Measurements from ENCODE around the gene ZNF346. TPM values are rescaled to one million over a fixed set of nuclear protein-coding genes. Genes with fewer than 3 reads are reported as not detected.

The ZNF346 gene
- total and polyA plus RNA-seq, 10 donors = 5.9 to 36.3 (median 25.6) TPM

GRCh38 chr5:177096162-177097015, 73.9 kb downstream of the ZNF346 start:
- Histone ChIP-seq H3K4me1 (peaks cover 0 to 71% (median 34%) of the 10 kb centered on the region in 6 donors), H3K27ac (peak overlapping the region in 7 of 8 donors; percentile 20 to 63 (median 47)), H3K9me3 (no peaks in the 10 kb centered on the region), H3K27me3 (replicated peaks in 1 of 7) (peaks cover 0 to 10% (median 0%) of the 10 kb centered on the region in 7 donors), H3K4me3 (no peak overlapping the region), H3K36me3 (peaks cover 0 to 23% (median 0%) of the 10 kb centered on the region in 6 donors)
- DNase-seq = no peak
- intact Hi-C loops (cut with DNase I; ENCODE audit: low total_unique reads) = no loop called here
- WGBS, 5 donors = 74 to 85% (median 80%) methylated on average over 25 to 29 of the region's 29 CpGs
- TF ChIP-seq POLR2AphosphoS5 (IDR thresholded peaks at IDR 0.05) = no peak
- TF ChIP-seq POLR2A (IDR thresholded peaks at IDR 0.05) = no peak
- TF ChIP-seq, protein P1, sequence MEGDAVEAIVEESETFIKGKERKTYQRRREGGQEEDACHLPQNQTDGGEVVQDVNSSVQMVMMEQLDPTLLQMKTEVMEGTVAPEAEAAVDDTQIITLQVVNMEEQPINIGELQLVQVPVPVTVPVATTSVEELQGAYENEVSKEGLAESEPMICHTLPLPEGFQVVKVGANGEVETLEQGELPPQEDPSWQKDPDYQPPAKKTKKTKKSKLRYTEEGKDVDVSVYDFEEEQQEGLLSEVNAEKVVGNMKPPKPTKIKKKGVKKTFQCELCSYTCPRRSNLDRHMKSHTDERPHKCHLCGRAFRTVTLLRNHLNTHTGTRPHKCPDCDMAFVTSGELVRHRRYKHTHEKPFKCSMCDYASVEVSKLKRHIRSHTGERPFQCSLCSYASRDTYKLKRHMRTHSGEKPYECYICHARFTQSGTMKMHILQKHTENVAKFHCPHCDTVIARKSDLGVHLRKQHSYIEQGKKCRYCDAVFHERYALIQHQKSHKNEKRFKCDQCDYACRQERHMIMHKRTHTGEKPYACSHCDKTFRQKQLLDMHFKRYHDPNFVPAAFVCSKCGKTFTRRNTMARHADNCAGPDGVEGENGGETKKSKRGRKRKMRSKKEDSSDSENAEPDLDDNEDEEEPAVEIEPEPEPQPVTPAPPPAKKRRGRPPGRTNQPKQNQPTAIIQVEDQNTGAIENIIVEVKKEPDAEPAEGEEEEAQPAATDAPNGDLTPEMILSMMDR (IDR thresholded peaks at IDR 0.05 in 8 of 11, conservative IDR thresholded peaks at IDR 0.05 in 3 of 11) = no peak

- DNase-seq = no peak
- no peak overlapping the region for H3K4me3 ChIP-seq
- no peak for TF ChIP-seq POLR2AphosphoS5 (IDR thresholded peaks at IDR 0.05)
- no peak for TF ChIP-seq POLR2A (IDR thresholded peaks at IDR 0.05)
- TF ChIP-seq, protein P1 (IDR thresholded peaks at IDR 0.05 in 8 of 11, conservative IDR thresholded peaks at IDR 0.05 in 3 of 11) = no peak
- 85 to 92% (median 87%) methylated on average over 27 to 30 of the region's 30 CpGs for WGBS, 5 donors
- peaks cover 0 to 62% (median 34%) of the 10 kb centered on the region in 6 donors for H3K4me1 ChIP-seq
- intact Hi-C loops (cut with DNase I; ENCODE audit: low total_unique reads) = no loop called here
- no peaks in the 10 kb centered on the region for H3K9me3 ChIP-seq
- peaks cover 0 to 14% (median 0%) of the 10 kb centered on the region in 6 donors for H3K36me3 ChIP-seq
- peaks cover 0 to 10% (median 0%) of the 10 kb centered on the region in 7 donors for H3K27me3 ChIP-seq (replicated peaks in 1 of 7)
- H3K27ac ChIP-seq = peak overlapping the region in 5 of 8 donors; percentile 45 to 70 (median 57)
Measured at GRCh38 chr5:177097016-177097985, 74.8 kb downstream of the ZNF346 start.

DNA sequence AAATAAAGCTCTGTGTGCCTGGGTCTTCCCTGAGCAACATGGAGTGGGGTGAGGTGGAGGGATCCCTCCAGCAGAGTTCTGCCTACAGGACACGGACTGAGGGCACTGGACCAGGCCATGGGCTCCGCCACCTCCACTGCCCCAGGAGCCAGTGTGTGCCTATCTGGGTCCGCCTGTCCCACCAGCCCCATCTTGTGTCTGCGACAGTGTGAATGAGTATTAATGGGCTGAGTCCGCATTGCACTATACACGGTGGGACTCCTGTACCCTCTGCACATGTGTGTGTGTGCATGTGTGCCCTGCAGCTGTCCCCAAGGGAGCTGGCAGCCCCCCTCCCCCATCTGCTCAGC, 75.6 kb downstream of the ZNF346 start:
- peaks cover 0 to 6% (median 0%) of the 10 kb centered on the region in 6 donors for H3K36me3 ChIP-seq
- DNase-seq = no peak
- H3K27ac ChIP-seq = peak overlapping the region in 5 of 8 donors; percentile 52 to 70 (median 57)
- H3K4me1 ChIP-seq = peaks cover 0 to 57% (median 33%) of the 10 kb centered on the region in 6 donors
- peaks cover 0 to 10% (median 0%) of the 10 kb centered on the region in 7 donors for H3K27me3 ChIP-seq (replicated peaks in 1 of 7)
- TF ChIP-seq POLR2AphosphoS5 (IDR thresholded peaks at IDR 0.05) (no peak), POLR2A (IDR thresholded peaks at IDR 0.05) (no peak)
- TF ChIP-seq, protein P1 (IDR thresholded peaks at IDR 0.05 in 8 of 11, conservative IDR thresholded peaks at IDR 0.05 in 3 of 11) = no peak
- H3K4me3 ChIP-seq = no peak overlapping the region
- WGBS, 5 donors = 59 to 81% (median 75%) methylated on average over 4 to 6 of the region's 6 CpGs
- H3K9me3 ChIP-seq = no peaks in the 10 kb centered on the region
- intact Hi-C loops (cut with DNase I; ENCODE audit: low total_unique reads) = no loop called here

All from spleen (tissue), 11 donors.